DMS53 treated with DMSO at 0.1 percent for 48 hours (cell line): Measurements from ENCODE around the gene TTC33.

Source experiments
- DNase-seq: peaks from one replicate; lab custom pipeline; 2025; ENCODE audit not compliant: unreplicated experiment; lab: John Stamatoyannopoulos, UW

TTC33 gene

DNA sequence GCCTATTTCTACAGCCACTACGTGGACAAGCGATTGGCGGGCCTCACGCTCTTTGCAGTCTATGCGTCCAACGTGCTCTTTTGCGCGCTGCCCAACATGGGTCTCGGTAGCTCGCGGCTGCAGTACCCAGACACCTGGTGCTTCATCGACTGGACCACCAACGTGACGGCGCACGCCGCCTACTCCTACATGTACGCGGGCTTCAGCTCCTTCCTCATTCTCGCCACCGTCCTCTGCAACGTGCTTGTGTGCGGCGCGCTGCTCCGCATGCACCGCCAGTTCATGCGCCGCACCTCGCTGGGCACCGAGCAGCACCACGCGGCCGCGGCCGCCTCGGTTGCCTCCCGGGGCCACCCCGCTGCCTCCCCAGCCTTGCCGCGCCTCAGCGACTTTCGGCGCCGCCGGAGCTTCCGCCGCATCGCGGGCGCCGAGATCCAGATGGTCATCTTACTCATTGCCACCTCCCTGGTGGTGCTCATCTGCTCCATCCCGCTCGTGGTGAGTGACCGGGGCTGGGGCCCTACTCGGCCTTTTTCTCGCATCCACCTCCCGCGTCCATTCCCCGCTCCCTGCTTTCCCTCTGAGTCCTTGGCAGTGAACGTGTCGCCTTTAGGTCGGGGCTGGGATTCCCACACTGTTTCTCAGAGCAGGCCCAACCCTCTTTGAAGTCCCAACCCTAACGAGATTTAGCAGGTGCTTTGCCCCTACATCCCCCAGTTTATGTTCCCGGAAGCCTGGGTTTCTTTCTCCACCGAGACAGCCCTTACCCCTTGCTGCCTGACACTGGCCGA lies 74.2 kb downstream of the TTC33 start:
- no peak for DNase-seq

DNA sequence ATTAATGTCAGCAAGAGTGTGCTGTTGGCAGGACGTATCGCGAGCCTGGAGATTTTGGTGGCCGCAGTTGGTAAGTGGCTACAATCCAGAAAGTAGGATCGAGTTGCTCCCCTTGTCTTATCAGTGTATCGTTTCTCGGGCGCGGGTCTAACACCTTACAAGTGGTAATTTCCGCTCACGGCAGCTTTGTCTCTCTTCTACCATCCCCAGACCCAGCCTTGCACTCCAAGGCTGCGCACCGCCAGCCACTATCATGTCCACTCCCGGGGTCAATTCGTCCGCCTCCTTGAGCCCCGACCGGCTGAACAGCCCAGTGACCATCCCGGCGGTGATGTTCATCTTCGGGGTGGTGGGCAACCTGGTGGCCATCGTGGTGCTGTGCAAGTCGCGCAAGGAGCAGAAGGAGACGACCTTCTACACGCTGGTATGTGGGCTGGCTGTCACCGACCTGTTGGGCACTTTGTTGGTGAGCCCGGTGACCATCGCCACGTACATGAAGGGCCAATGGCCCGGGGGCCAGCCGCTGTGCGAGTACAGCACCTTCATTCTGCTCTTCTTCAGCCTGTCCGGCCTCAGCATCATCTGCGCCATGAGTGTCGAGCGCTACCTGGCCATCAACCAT lies 74.9 kb downstream of the TTC33 start:
- no peak for DNase-seq

DNA sequence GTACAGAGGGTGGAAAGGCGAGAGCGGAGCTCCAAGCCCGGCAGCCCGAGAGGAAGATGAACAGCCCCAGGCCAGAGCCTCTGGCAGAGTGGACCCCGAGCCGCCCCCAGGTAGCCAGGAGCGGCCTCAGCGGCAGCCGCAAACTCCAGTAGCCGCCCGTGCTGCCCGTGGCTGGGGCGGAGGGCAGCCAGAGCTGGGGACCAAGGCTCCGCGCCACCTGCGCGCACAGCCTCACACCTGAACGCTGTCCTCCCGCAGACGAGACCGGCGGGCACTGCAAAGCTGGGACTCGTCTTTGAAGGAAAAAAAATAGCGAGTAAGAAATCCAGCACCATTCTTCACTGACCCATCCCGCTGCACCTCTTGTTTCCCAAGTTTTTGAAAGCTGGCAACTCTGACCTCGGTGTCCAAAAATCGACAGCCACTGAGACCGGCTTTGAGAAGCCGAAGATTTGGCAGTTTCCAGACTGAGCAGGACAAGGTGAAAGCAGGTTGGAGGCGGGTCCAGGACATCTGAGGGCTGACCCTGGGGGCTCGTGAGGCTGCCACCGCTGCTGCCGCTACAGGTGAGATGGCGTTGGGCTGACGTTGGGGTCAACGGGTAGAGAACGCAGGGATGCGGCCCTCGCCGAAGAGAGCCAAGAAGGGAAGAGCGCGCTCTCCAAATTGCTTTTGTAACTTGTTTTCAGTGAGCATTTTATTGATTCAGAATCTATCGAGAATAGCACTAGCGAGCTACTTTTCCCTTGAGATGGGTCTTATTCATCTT lies 75.7 kb downstream of the TTC33 start, which contains the start of gene PTGER4:
Gene PTGER4 (plus strand): TSS at position 3 of the 769 bp plus-strand sequence. CDS start 1,079 bp downstream, outside the sequence.
- peak; percentile 17 for DNase-seq

DNA sequence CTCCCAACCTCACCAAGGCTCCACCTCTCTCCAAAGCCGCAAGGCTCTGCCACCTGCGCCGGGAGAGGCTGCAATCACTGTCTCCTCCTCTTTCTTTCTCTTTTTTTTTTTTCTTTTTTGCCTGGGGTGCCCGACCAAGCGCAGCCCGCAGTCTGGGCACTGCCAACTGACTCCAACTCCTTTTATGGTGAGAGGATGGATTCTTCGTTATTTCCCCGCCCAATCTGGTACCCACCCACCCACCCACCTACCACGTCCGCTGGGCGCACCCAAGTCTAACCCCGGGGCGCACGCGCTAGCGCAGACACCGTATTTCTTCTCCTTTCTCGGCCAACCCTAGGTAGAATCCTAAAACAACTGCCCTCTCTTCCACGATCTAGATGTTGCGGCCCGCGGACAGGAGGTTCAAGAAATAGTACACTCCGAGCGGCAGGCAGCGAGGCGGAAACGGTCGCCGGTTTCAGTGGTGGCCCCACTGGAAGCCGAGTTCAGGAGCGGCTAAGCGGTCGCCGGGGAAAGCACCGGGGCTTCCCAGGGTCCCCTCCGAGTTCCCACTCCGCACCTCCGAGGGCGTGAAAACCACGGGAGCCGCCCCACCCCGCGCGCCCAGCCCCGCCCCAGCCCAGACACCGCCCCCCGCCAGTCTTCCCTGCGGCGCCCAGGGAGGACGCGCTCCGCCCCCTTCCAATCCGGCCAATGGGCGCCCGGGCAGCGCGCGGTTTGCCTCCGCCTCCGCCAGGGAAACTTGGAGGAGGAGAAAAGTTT lies 76.4 kb downstream of the TTC33 start:
- peak; percentile 71 for DNase-seq

DNA sequence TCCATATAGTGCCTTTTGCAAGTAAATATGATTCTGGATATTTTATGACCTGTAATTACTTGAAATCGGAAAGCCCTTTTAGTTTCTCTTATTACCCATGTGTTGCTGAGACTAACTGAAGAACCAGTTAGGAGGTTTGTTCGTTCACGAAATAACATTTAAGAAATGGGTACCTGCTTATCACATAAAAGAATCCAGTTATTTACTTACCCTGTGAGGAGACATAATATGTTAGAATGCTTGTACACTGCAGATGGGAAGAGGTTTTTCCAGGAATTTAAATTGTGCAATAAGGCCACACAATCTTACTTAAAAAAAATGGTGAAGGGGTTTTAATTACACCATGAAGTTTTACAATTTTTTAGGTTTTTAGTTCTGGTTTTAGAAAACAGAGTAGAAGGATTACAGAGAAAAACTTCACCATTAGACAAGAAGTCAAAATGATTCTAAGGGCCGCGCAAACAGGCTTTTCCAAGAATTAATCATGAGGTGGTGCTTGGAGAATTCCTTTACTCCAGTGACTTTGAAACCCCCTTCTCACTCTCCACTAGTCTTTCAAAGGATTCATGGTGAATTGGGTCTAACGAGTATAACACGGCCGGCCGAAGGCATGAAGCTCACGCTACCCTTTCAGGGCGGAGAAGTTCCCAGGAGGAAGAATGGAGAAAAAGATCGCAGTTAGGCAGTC lies 77.2 kb downstream of the TTC33 start:
- no peak for DNase-seq

DNA sequence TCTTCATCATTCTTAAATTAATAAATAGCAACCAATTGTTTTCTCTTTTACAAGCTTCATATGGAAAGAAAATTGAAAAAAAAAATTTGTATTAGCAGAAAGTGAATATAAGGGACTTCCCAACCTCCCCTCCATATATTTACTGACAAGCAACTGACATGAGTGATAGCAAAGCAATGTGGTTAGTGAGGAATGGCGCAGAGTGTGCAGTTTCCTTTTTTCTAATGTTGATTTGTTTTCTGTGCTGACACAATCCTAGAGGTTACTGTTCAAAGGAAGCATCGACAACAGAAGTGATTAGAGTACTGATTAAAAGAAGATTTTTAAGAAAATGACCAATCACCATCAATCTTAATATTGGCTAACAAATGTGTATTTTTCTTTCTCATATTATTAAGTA lies 77.7 kb downstream of the TTC33 start:
- peak; percentile 2 for DNase-seq

DNA sequence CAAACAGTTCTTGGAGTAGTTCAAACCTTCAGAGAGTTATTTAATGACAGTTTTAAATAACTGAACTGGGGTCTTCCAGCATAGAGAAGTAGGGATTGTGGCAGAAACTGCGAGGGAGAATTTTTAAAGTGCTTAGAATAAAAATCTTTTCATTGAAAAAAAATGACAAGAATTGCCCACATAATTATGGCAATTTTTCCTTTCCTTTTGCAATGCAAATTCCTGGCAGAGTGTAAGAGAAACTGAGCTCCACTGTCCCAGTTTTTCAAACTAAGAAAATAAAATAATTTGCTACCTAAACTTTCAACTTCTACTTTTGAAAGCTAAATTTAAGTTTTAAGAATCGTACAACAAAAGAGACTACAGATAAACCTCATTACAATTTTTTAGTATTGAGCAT lies 78.3 kb downstream of the TTC33 start:
- DNase-seq: no peak

DNA sequence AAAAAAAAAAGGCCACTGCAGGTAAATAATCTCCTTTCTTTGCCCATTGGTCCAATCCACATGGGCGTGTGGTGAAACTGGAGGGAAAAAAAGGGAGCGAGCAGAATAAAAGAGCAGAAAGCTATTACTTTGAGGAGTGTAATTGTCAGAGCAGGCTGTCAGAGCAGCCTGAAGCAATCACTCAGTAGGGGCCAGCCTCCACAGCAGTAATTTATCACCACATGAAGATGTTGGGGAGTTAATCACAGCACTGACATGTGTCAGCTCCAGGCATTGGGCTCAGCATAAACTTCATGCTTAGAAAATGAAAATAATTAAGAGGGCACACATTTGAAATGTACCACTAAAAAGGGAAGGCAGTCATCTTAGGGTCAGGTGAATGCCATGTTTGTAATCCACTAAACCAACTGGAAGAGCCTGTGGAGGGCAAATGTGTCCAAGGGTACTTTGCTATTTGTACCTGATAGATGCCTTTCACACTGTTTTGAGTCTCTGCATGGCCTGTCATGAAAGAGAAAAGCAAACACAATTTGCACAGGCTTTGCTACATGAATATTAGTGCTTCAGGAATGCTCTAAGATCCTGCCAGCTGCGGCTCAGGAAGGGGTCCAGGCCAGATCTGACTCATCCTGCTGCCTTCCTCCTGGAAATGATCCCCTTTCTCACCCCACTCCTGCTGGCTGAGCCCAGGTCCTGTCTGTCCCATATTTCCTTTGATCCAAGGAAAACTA lies 79.0 kb downstream of the TTC33 start:
- peak; percentile 65 for DNase-seq

DNA sequence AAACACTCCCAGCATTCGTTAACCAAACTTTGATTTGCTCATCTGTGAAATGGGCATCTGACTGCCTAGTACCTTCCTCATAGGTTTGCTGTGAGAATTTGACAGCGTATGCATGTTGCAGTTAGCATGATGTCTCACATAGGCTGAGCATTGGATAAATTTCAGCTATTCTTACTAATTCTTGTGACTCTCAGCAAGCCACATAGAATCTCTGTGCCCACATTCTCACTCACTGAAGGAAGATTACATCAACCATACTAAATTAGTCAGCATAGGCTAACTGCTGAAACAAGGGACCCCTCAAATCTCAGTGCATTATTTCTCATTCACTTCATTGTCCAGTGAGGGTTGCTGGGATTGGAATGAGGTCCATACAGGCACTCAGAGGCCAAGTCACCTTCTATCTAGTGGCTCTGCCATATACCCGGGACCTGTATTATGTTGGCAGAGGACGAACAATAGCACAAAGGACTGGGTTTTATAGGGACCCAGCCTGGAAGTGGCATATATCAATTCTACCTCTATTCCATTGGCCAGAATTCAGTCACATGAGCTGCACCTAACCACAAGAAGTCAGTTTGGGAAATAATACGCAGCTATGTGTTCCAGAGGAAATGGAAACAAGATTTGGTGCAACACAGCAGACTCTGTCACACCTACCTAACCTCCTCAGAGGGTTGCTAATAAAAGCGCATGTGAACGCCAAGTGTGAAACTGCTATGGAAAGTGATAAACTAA lies 80.2 kb downstream of the TTC33 start:
- DNase-seq: no peak

DNA sequence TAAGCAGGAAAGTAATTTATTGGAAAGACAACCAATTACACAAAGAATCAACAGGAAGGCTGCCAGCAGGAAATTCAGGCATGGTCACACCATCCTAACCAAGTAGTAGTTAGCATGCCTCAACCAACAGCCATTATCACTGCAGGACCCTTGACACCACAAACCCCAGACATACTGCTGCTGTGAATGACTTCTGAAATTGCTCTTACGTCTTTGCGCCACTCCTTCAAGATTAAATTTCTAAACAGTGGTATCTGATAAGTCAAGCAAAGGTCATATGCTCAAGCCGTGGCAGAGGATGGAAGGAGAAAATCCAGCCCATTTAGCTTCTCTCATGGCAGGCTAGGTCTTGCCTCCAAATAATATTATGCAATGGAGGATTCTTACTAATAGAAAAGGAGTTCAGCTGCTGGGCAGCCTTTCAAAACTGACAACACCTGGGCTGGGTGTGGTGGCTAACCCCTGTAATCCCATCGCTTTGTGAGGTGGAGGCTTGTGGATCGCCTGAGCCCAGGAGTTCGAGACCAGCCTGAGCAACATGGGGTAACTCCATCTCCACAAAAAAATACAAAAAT lies 81.0 kb downstream of the TTC33 start:
- no peak for DNase-seq

DNA sequence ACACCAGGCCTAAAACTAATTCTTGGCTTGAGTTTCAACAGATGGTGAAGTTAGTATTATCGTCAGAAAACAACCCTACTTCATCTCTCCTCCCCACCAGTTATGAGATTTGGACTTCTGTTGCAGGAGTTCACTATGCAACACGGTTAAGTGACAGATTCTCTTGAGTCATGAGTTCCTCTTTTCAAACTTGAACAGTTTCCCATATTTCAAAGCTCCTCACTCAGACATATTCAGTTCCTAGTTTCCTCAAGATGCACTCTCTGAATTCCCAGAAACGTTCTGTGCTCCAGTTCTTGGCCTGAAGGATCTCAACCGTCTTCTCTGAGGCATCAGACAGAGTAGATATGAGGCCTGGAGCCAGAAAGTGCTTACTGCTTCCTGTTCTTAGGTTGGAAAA lies 83.3 kb downstream of the TTC33 start:
- DNase-seq: no peak

DNA sequence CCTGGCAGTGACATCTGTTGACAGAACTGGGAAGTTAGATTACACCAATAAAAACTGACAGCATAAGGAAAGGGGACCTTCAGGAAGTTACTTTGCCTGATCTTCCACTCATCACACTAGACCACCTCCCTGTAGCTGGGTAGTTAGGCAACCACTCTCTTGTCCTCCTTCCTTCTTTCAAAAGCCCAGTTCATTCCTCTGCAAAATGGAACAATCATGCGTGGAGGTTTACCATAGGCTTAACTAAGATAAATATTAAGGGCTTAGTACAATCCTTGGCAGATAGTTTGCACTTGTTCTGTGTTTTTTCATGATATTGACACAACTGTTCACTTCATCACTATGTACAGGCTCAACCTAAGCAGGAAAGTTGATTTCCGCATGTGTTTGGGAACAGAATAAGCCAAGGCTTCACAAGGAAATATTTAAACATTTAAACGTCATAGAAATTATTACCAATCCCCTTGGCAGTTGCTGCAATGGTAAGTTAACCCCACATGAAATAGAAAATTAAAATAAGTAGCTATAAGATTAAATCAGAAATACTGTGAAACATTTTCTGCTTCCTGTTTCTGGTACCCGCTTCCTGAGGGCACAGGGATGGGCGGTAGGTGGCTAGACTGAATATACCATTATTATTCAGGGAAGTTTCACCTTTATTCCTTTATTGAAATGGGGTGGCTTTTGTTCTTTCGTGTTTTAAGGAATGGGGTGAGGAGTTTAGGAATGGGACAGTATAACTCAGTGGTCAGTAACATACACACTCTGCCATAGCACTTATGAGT lies 86.0 kb downstream of the TTC33 start:
- peak; percentile 55 for DNase-seq

DNA sequence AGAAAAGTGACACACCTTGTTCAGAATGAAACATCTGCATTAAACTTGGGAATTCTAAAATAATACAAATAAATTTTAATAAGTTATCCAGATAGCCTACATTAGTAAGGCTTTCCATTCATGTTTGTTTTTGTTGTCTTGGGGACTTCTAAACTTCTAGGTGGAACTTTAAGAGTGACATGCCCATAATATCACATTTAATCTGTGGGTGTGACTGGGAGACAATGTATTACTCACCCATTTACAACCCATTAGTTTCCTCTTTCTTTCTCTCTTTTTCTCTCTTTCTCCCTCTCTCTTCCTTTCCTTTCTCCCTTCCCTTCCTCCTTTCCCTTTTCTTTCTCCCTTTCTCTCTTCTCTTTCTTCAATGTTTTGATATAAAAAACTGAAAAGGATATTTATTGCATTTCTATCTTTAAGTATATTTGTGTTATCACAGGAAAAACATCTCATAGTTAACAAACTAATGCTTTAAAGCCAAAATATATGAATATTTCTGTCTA lies 88.5 kb downstream of the TTC33 start:
- DNase-seq: no peak

DNA sequence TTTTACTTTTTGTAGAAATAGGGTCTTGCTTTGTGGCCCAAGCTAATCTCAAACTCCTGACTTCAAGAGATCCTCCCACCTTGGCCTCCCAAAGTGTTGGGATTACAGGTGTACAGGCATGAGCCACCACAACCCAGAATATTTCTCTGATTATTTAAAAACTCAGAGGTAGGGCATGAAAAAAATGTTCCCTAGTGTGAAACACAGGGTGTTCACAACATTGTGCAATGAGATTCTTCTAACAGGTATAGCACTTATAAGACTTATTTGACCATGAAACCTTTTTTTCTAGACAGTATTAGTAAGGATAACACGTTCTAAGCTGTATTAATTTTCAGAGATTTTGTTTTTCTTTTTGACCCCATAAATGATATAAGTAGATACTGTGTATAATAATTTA lies 89.1 kb downstream of the TTC33 start:
- no peak for DNase-seq

DNA sequence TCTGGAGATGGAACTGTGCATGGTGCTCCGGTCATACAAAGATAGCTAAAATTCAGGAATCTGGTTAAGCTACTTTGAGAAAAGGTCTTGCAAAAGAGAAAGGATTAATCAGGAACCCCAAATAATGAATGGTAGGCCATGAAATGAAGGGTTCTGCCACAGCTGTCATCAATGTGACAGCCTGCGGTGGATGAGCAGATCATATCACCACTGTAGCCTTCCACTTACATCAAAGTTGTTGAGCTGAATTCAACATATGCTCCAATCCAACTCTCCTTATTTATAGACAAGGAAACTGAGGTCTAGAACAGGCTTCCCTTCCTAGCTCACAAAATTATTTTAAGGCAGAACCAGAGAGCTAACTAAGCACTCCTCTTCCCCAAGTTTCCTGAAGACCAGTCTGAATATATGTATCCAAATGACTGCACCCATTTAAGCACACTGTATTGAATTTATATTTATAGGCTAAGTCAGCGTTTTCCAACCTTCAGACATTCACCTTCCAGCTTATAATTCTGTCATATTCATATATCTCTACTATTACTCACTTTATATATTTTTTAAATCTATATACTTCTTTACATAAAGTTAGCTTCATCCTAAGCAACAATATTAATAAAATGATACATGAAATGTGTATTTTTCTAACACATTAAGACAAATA lies 90.0 kb downstream of the TTC33 start:
- no peak for DNase-seq

DNA sequence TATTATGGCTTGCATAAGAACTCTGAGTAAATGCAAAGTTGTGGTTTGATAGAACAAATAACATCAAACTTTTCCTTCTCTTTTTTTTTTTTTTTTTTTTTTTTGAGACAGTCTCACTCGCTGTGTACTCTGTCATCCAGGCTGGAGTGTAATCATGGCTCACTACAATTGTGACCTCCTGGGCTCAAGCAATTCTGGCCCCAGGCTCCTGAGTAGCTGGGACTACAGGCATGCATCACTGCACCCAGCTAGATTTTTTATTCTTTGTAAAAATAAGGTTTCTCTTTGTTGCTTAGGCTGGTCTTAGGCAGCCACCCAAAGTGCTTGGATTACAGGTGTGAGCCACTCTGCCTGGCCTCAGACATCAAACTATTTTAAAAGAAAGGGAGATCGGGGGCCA lies 95.0 kb downstream of the TTC33 start:
- DNase-seq: no peak

DNA sequence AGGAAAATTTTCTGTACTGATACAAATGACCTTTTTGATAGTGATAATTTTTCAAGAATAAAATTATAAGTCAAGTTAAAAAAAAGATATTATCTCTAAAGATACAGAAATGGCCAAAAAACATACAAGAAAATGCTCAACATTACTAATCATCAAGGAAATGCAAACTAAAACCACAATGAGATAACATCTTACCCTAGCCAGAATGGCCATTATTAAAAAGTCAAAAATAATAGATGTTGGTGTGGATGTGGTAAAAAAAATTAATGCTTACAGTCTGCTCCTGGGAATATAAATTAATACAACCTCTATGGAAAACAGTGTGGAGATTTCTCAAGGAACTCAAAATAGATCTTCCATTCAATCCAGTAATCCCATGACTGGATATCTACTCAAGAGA lies 99.0 kb downstream of the TTC33 start:
- DNase-seq: no peak
